Upper lobe of left lung (tissue), 4 donors: Measurements from ENCODE around the gene COL9A1.

ENCODE experiments used
- CTCF ChIP-seq, 6 experiments: fragments of 450-650 bp in 4 of 6; fragments of 200-600 bp in 2 of 6; sonication (generic) in 2 of 6; IDR thresholded peaks; one replicate each; pipeline ENCODE4 v1.5.1; 2016 to 2019; ENCODE audit warnings: antibody characterized with exemption in 6 of 6
- EP300 ChIP-seq, 4 donors: sonication (generic); formaldehyde crosslinking; IDR thresholded peaks; one replicate each; pipeline ENCODE4 v1.5.1; 2017; ENCODE audit warnings: antibody characterized with exemption in 4 of 4, control low read depth in 2 of 4
- POLR2A ChIP-seq, 4 donors: fragments of 450-650 bp; IDR thresholded peaks; one replicate each; pipeline ENCODE4 v1.5.1; 2016 to 2017; ENCODE audit warnings: antibody characterized with exemption in 4 of 4, mild to moderate bottlenecking in 2 of 4

- TF ChIP-seq CTCF (IDR thresholded peaks at IDR 0.05) = no peak
- no peak for TF ChIP-seq EP300 (IDR thresholded peaks at IDR 0.05)
- TF ChIP-seq POLR2A (IDR thresholded peaks at IDR 0.05) = no peak
Measured at GRCh38 chr6:70336996-70337742, 34.3 kb upstream of the COL9A1 start.
